MM.1S (cell line): ENCODE measurements around the gene TBL1X.

ENCODE experiments used
- DNase-seq: peaks from one replicate; pipeline ENCODE4 v3.0.0-alpha.2; 2015
- H2AFZ ChIP-seq: fragments of 300-600 bp; sonication (generic); 2 replicates; pipeline ENCODE4 v1.6.0; 2016; ENCODE audit warnings: antibody characterized with exemption, low read length
- H3F3A ChIP-seq: fragments of 300-600 bp; sonication (generic); 2 replicates; pipeline ENCODE4 v1.6.1; 2016; ENCODE audit warnings: mild to moderate bottlenecking, antibody characterized with exemption, low read length, moderate library complexity, mixed read lengths; ENCODE audit not compliant: insufficient read depth
- H3K27ac ChIP-seq: fragments of 300-600 bp; sonication (generic); 2 replicates; pipeline ENCODE4 v1.5.1; 2016; ENCODE audit warnings: mild to moderate bottlenecking, low read length
- H3K27me3 ChIP-seq: fragments of 300-600 bp; sonication (generic); replicated peaks from 2 replicates; pipeline ENCODE4 v1.6.0; 2016; ENCODE audit warnings: low read length; ENCODE audit not compliant: insufficient read depth
- H3K36me3 ChIP-seq: fragments of 300-600 bp; sonication (generic); replicated peaks from 2 replicates; pipeline ENCODE4 v1.6.1; 2016; ENCODE audit warnings: mild to moderate bottlenecking, low read length, mixed read lengths; ENCODE audit not compliant: insufficient read depth
- H3K4me1 ChIP-seq: fragments of 300-600 bp; sonication (generic); 2 replicates; pipeline ENCODE4 v1.6.1; 2016; ENCODE audit warnings: low read length, mixed read lengths
- H3K4me2 ChIP-seq: fragments of 300-600 bp; sonication (generic); 2 replicates; pipeline ENCODE4 v1.6.0; 2016; ENCODE audit warnings: low read depth, low read length
- H3K4me3 ChIP-seq: fragments of 300-600 bp; sonication (generic); 2 replicates; pipeline ENCODE4 v1.5.1; 2016; ENCODE audit warnings: low read length, mixed read lengths
- H3K79me2 ChIP-seq: fragments of 300-600 bp; sonication (generic); 2 replicates; pipeline ENCODE4 v1.6.1; 2016; ENCODE audit warnings: mixed run types, low read length, mixed read lengths
- H3K9ac ChIP-seq: fragments of 300-600 bp; sonication (generic); 2 replicates; pipeline ENCODE4 v1.6.1; 2016; ENCODE audit warnings: low read length, mixed read lengths
- H3K9me2 ChIP-seq: fragments of 300-600 bp; sonication (generic); replicated peaks from 2 replicates; pipeline ENCODE4 v1.6.1; 2016; ENCODE audit warnings: mild to moderate bottlenecking, low read length, mixed read lengths; ENCODE audit not compliant: insufficient read depth
- H3K9me3 ChIP-seq: fragments of 300-600 bp; sonication (generic); replicated peaks from 2 replicates; pipeline ENCODE4 v1.6.1; 2016; ENCODE audit warnings: mild to moderate bottlenecking, low read length, mixed read lengths; ENCODE audit not compliant: insufficient read depth
- H4K20me1 ChIP-seq: fragments of 300-600 bp; sonication (generic); 2 replicates; pipeline ENCODE4 v1.6.1; 2016; ENCODE audit warnings: mild to moderate bottlenecking, low read length, moderate library complexity, mixed read lengths; ENCODE audit not compliant: insufficient read depth
- EZH2 ChIP-seq: fragments of 300-600 bp; sonication (generic); optimal IDR thresholded peaks from 2 replicates; pipeline ENCODE3; 2017; ENCODE audit warnings: low read depth, mild to moderate bottlenecking, antibody characterized with exemption, low read length, mixed read lengths
- EZH2phosphoT487 ChIP-seq: fragments of 300-600 bp; sonication (generic); IDR thresholded peaks from 2 replicates; pipeline ENCODE4 v1.6.1; 2018; ENCODE audit warnings: antibody characterized with exemption, low read length
- TF ChIP-seq, protein P1 (sequence below): fragments of 300-600 bp; sonication (generic); IDR thresholded peaks from 2 replicates; pipeline ENCODE4 v1.5.1; 2016; ENCODE audit warnings: antibody characterized with exemption, low read length, mixed read lengths

The TBL1X gene

DNA sequence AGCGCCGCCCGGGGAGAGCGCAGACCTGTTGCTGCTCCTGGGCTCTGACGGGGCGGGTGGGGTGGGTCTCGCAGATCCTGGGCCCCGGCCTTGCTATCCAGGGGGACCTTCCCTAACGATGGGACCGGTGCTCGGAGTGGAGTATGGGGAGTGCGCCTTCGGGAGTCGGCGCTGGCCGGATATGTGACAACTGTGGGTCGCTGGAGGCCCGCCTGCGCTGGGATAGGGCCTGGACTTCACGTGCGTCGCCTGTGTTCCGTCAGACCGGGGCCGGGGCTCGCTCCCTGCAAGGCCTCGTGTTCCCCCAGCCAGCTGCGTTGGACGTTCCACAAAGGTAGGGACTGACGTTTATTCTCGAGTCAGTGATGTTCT lies 1.3 kb downstream of the TBL1X start:
- peak; percentile 35 for DNase-seq
- no peaks in the 10 kb centered on the region for H3K9me3 ChIP-seq
- H3K79me2 ChIP-seq = peaks cover 55% of the 10 kb centered on the region

DNA sequence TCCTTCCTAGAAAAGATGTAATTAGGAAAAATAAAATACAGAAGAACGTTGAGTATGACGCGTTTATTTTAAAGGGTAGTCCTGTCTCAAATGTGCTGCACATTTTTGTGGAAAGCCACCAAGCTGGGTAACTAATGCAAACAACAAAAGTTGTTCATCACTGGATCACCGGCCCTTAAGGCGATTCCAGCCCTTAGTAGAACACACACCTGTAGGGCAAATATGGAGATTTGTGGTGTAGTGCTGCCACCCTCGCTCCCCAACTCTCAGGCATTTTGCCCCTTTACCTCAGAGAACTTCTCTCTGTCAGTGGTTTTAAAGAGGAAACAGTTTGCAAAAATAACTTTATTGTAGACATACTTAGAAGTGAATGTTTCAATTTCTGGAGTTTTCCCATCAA lies 1.9 kb downstream of the TBL1X start:
- DNase-seq = peak; percentile 33
- Histone ChIP-seq H3K4me1 (peaks cover 25% of the 10 kb centered on the region), H3K4me3 (peak overlapping the region; percentile 57), H3K27me3 (no peaks in the 10 kb centered on the region), H3K9me2 (no peaks in the 10 kb centered on the region), H3K27ac (peak overlapping the region; percentile 60), H4K20me1 (no peaks in the 10 kb centered on the region), H3K9ac (peak overlapping the region; percentile 91), H3K9me3 (no peaks in the 10 kb centered on the region), H3K4me2 (peak overlapping the region; percentile 73), H3F3A (peaks cover 14% of the 10 kb centered on the region; the same call in 1 of the 2 replicates), H3K79me2 (peaks cover 61% of the 10 kb centered on the region), H2AFZ (no peak overlapping the region), H3K36me3 (no peaks in the 10 kb centered on the region)
- TF ChIP-seq EZH2phosphoT487 (no peak), EZH2 (no peak)
- TF ChIP-seq, protein P1, sequence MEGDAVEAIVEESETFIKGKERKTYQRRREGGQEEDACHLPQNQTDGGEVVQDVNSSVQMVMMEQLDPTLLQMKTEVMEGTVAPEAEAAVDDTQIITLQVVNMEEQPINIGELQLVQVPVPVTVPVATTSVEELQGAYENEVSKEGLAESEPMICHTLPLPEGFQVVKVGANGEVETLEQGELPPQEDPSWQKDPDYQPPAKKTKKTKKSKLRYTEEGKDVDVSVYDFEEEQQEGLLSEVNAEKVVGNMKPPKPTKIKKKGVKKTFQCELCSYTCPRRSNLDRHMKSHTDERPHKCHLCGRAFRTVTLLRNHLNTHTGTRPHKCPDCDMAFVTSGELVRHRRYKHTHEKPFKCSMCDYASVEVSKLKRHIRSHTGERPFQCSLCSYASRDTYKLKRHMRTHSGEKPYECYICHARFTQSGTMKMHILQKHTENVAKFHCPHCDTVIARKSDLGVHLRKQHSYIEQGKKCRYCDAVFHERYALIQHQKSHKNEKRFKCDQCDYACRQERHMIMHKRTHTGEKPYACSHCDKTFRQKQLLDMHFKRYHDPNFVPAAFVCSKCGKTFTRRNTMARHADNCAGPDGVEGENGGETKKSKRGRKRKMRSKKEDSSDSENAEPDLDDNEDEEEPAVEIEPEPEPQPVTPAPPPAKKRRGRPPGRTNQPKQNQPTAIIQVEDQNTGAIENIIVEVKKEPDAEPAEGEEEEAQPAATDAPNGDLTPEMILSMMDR = no peak

More for the DNA sequence above, 1.3 kb downstream of the TBL1X start:
- Histone ChIP-seq H3K27ac (peak overlapping the region; percentile 60; the same call in 1 of the 2 replicates), H4K20me1 (no peaks in the 10 kb centered on the region), H3K4me2 (peak overlapping the region; percentile 73), H3K27me3 (no peaks in the 10 kb centered on the region), H3K9ac (peak overlapping the region; percentile 91), H3K9me2 (no peaks in the 10 kb centered on the region), H3F3A (peaks cover 14% of the 10 kb centered on the region; the same call in 1 of the 2 replicates), H2AFZ (no peak overlapping the region), H3K4me1 (peaks cover 25% of the 10 kb centered on the region), H3K36me3 (no peaks in the 10 kb centered on the region), H3K4me3 (peak overlapping the region; percentile 57)
- TF ChIP-seq, protein P1 = no peak
- TF ChIP-seq EZH2 (no peak), EZH2phosphoT487 (no peak)

DNA sequence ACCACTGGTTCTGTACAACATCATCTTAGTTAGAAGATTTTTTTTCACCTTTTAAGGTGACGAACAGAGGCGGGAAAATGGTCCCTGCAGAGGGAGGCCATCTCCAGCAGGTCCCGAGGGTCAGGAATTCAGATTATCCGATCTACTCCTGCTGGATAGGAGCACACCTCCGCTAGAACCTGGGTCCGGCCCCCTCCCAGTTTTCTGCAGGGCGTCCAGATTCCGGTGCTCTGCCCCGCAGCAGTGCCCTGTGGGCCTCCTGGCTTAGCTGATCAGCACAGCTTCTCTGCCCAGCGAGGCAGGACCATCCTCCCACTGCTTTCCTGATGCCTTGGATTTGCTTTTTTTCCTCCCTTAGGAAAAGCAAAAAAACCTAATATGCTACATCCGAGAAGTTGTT lies 2.3 kb downstream of the TBL1X start:
- H3K9me2 ChIP-seq = no peaks in the 10 kb centered on the region
- H4K20me1 ChIP-seq = no peaks in the 10 kb centered on the region
- peak overlapping the region; percentile 60; the same call in 1 of the 2 replicates for H3K27ac ChIP-seq
- peaks cover 65% of the 10 kb centered on the region for H3K79me2 ChIP-seq
- H3K4me1 ChIP-seq = peaks cover 24% of the 10 kb centered on the region
- TF ChIP-seq EZH2 (no peak), EZH2phosphoT487 (no peak)
- TF ChIP-seq, protein P1 = no peak
- H3F3A ChIP-seq = peaks cover 14% of the 10 kb centered on the region; the same call in 1 of the 2 replicates
- peak overlapping the region; percentile 57 for H3K4me3 ChIP-seq
- no peaks in the 10 kb centered on the region for H3K36me3 ChIP-seq
- H3K9ac ChIP-seq = peak overlapping the region; percentile 91; the same call in 1 of the 2 replicates
- no peak overlapping the region for H2AFZ ChIP-seq
- H3K4me2 ChIP-seq = peak overlapping the region; percentile 73
- DNase-seq = no peak
- no peaks in the 10 kb centered on the region for H3K27me3 ChIP-seq
- H3K9me3 ChIP-seq = no peaks in the 10 kb centered on the region
